ENCODE data around the gene SYNE1.

GRCh38 chr6:152680151-152680550 lies 43.0 kb upstream of the SYNE1 start:
- TF ChIP-seq GATA3 (IDR thresholded peaks at IDR 0.05; ENCODE audit: low read depth, low read length) = no peak
- TF ChIP-seq GATA2 (IDR thresholded peaks at IDR 0.05; ENCODE audit: low read depth, low read length) = no peak

Data from SH-SY5Y (cell line).